ENCODE data around the gene FAU. TPM values are rescaled to one million over a fixed set of nuclear protein-coding genes. Genes with fewer than 3 reads are reported as not detected.

Gene FAU
- total and polyA plus RNA-seq, 9 of the 15 experiments (the other 6 are each of a cell fraction or from before 2014, with no cell fraction given) = 433 to 1,827 (median 942) TPM

- TF ChIP-seq HNRNPL (IDR thresholded peaks at IDR 0.05; ENCODE audit: low read depth, low read length) = no peak
- TF ChIP-seq SIN3B (IDR thresholded peaks at IDR 0.05; ENCODE audit: low read depth) = peak; percentile 46; the same call in 1 of the 2 replicates
- TF ChIP-seq, protein P1, sequence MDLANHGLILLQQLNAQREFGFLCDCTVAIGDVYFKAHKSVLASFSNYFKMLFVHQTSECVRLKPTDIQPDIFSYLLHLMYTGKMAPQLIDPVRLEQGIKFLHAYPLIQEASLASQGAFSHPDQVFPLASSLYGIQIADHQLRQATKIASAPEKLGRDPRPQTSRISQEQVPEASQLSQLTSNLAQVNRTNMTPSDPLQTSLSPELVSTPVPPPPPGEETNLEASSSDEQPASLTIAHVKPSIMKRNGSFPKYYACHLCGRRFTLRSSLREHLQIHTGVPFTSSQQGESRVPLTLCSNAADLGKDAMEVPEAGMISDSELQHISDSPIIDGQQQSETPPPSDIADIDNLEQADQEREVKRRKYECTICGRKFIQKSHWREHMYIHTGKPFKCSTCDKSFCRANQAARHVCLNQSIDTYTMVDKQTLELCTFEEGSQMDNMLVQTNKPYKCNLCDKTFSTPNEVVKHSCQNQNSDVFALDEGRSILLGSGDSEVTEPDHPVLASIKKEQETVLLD (IDR thresholded peaks at IDR 0.05) = peak; percentile 79
- TF ChIP-seq SUPT5H (IDR thresholded peaks at IDR 0.05) = peak; percentile 89
- TF ChIP-seq, protein P2, sequence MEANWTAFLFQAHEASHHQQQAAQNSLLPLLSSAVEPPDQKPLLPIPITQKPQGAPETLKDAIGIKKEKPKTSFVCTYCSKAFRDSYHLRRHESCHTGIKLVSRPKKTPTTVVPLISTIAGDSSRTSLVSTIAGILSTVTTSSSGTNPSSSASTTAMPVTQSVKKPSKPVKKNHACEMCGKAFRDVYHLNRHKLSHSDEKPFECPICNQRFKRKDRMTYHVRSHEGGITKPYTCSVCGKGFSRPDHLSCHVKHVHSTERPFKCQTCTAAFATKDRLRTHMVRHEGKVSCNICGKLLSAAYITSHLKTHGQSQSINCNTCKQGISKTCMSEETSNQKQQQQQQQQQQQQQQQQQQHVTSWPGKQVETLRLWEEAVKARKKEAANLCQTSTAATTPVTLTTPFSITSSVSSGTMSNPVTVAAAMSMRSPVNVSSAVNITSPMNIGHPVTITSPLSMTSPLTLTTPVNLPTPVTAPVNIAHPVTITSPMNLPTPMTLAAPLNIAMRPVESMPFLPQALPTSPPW (CRISPR knock-in tag; IDR thresholded peaks at IDR 0.05) = peak; percentile 89
- peak; percentile 83 for TF ChIP-seq BHLHE40 (IDR thresholded peaks at IDR 0.05; ENCODE audit: low read length)
- TF ChIP-seq HDAC2 (IDR thresholded peaks at IDR 0.05) = no peak; the same call in 1 of the 2 replicates
- TF ChIP-seq NR2C1 (IDR thresholded peaks at IDR 0.05) = peak; percentile 88
- TF ChIP-seq NR2C1 (tag; IDR thresholded peaks at IDR 0.05) = peak; percentile 84
- TF ChIP-seq ZNF384 (IDR thresholded peaks at IDR 0.05; ENCODE audit: low read depth, low read length) = no peak
- TF ChIP-seq NUFIP1 (IDR thresholded peaks at IDR 0.05; ENCODE audit: partially characterized antibody) = peak; percentile 82
- TF ChIP-seq CHD1 (IDR thresholded peaks at IDR 0.05; ENCODE audit: low read length) = no peak
- TF ChIP-seq ZKSCAN1 (IDR thresholded peaks at IDR 0.05; ENCODE audit: low read depth, low read length) = no peak
- TF ChIP-seq IRF1 (CRISPR knock-in tag; IDR thresholded peaks at IDR 0.05; ENCODE audit: borderline replicate concordance) = 0 out of 2 replicates have a peak, but pooled peaks have one; percentile 54
- no peak for TF ChIP-seq USF1 (CRISPR knock-in tag; IDR thresholded peaks at IDR 0.05)
- TF ChIP-seq PHB2 (IDR thresholded peaks at IDR 0.05; ENCODE audit: low read depth) = no peak
- TF ChIP-seq TCF7 (IDR thresholded peaks at IDR 0.05; ENCODE audit: borderline replicate concordance) = 0 out of 2 replicates have a peak, but pooled peaks have one; percentile 3
- TF ChIP-seq NFIC (IDR thresholded peaks at IDR 0.05) = peak; percentile 58
- TF ChIP-seq ETV5 (CRISPR knock-in tag; IDR thresholded peaks at IDR 0.05; ENCODE audit: low read depth) = peak; percentile 93
- TF ChIP-seq ARID3A (IDR thresholded peaks at IDR 0.05; ENCODE audit: borderline replicate concordance, low read depth, low read length) = 0 out of 2 replicates have a peak, but pooled peaks have one; percentile 9
These were observed 12.5 kb upstream of the FAU start, which contains the start of gene SYVN1 (continued) for GRCh38 chr11:65134240-65134951.
